Measurements from ENCODE around the gene AGAP1.

AGAP1 gene

GRCh38 chr2:235723371-235723770 is 229.5 kb downstream of the AGAP1 start:
- no peak for DNase-seq

- DNase-seq: no peak
Measured at GRCh38 chr2:235723811-235724465, 230.1 kb downstream of the AGAP1 start.

DNA sequence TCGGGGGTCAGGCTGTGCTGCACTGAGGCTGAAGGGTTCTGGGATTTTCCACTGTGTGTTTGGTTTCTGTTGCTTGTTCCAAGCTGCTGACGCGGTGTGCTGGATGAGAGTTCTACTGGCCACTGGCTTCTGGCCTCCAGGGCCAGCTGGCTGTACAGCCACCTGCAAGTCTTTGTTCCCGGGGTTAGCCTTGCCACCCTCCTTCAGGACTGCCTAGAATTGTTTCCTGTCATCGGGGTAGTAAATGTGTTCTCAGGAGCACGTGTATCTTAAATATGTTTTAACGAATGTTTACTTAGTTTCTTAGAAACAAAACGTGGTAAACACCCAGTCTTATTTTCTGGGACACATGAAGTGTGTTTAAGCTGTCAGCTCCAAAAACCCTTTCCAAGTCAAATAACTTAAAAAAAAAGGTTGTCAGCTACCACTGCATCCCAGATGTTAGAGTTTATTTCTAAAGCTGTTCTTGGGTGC is 231.2 kb downstream of the AGAP1 start:
- DNase-seq: no peak

- no peak for DNase-seq
Measured at GRCh38 chr2:235725841-235726240, 232.0 kb downstream of the AGAP1 start.

DNA sequence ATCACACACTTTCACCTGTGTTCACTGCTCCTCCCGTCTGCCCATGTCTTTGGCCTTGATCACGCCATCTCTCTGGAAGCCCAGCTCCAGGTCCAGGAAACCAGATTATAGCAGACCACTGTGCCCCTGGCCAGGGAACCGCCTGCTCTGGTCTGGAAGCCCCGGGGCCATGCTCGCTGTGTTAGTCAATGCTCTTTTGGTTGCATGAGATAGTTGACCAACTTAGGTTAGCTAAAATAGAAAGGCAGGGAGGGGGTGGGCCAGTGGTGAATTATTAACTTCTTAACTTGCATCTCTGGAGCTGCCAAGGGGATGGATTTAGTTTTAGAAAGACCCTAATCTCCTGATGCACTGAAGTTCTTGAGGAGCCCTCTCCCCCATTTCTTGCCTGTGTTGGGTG is 232.7 kb downstream of the AGAP1 start:
- no peak for DNase-seq

DNA sequence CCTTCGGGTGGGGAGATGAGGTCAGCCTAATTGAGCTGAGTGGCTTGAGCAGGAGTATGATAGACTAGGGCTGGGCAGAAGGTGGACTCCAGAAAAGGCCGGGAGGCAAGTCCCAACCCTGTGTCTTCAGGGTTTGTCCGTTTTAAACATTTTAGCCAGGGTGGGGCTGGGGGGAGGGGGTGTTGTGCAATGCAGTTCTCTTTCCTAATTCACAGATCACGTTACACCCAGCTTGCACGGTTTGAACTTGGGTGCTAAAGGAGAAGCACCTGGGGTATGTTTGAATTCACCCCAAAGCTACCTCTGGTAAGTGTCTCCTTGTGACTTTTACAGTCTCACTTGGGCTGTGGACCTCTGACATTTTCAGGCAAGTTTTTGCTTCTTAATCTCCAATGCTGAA is 233.3 kb downstream of the AGAP1 start:
- DNase-seq: no peak

DNA sequence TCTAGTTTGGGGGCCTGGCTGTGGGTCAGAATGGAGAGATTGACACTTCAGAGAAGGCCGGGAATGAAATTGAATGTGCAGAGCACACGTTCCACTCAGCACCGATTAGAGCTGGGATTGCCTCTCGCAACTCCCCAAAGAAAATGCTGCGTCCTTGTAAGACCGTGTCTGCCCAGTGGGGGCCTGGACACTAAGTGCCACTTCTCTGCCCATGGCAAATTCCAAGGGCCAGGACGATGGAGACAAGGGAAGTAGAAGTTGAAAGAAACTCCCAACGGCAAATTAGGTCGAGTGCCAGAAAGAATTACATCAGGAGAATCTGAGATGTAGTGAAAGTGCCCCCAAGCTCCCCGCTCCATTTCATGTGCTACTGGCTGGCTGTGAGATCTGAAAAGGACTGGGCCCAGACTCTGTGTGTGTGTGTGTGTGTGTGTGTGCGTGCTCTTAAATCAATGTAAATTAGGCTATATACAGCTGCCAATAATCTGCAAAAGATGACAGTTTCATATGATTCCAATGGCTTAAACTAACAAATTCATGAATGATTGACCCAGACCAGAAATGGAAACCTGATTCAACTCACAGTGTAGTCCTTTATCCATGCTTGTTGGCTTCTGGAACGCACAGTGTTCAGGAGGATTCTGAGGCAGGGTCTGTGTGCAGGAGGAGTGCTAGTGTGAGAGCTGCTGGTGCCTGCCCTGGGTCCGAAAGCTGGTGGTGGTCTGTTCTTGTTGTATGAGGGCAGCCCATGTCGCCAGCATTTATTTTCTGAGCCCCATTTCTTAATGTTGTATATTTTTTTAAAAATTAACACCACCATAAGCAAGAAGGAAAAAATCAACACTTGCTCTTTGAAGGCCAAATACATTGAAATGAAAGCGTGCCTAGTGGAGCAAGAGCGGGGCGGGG is 234.3 kb downstream of the AGAP1 start:
- no peak for DNase-seq

GRCh38 chr2:235728800-235729556 is 235.1 kb downstream of the AGAP1 start:
- DNase-seq: no peak

DNA sequence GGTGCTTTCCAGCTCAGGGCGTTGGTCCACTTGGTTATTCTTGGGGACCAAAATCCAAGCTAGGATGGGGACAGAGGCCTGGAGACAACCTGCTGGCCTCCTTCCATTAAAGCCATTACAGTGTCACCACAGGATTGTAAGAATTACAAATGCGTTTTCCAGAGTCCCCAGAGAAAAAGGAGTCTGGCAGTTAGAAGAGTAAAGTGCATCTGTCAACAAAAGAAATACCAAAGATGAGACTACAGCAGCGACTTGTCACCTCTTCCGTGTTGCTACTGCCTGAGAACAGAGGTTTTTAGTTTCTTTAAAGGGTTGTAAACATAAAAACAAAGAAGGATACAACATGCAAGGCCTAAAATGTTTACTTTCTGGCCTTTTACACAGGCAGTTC is 235.7 kb downstream of the AGAP1 start:
- no peak for DNase-seq

GRCh38 chr2:235730115-235730514 is 236.3 kb downstream of the AGAP1 start:
- no peak for DNase-seq

DNA sequence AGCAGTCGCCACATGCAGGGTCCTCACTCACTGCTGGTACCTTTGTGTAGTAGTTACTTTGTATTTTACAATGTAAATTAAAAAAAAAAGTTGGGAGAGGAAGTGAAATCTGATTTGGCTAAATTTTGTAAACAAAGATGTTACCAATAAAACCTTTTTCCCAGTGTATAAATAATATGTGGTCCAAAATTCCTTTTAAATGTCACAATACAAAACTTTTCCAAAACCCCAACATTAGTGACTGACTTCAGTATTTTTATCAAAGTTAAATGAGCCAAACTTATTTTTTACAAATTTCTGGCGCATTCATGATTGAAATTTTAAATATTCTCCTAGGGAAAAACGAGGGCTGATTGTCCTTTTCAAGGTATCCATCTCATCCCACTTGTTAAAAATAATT is 239.9 kb downstream of the AGAP1 start:
- DNase-seq: no peak

GRCh38 chr2:235734168-235734567 is 240.3 kb downstream of the AGAP1 start:
- DNase-seq: no peak

GRCh38 chr2:235734688-235735231 is 240.9 kb downstream of the AGAP1 start:
- no peak for DNase-seq

DNA sequence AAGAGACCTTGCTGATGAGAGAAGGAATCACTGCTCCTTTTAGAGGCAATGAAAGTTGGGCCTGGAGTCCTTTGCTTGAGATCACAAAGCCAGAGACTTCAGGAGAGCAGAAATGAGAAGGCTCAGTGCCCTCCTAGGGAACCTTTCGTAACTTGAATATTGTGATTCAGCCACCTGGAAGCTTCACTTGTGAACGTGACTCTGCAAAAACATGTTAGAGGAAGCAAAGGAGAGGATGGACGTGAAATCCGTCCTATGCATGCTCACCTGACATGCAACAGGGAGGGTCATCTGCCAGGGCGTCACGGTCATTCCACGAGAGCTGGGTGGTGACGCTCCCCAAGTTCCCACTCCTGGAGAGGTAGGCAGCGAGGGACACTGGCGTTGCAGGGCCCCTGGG is 243.6 kb downstream of the AGAP1 start:
- no peak for DNase-seq

DNA sequence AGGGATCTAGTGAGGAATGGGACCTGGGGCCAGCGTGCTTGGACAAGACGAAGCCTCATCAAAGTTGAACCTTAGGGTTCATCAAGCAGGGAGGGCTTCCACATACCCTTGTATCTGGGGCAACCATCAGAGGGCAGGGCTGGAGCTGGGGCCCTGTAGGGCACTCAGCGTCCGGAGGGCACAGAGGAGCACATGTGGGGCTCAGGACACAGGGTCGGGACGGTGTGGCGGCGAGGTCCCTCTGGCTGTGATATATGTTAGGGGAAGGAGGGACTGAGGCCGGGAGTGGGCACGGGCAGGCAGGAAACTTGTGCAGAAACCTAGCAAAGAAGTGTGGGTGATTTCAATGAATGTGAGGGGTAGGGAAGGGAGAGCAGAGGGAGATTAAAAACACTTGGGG is 244.0 kb downstream of the AGAP1 start:
- DNase-seq: no peak

GRCh38 chr2:235739704-235740415 is 246.0 kb downstream of the AGAP1 start:
- DNase-seq: no peak

DNA sequence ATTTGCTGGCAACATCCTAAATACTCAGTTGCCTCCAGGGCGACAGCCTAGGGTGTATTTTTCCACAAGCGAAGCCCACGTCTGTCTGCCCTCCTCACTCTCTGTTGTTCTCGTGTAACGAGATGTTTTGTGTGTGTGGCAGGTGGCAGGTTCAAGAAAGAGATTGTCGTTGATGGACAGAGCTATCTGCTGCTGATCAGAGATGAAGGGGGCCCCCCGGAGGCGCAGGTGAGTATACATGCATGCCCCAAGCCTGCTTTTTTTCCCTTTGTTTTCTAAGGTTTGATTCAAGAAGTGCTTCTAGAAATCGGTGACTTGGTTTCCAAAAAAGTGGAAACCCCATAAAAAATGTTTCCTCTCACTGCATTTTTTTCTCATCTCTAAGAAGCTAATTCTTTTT is 247.0 kb downstream of the AGAP1 start:
- DNase-seq: peak; percentile 25

GRCh38 chr2:235744161-235744560 is 250.3 kb downstream of the AGAP1 start:
- no peak for DNase-seq

DNA sequence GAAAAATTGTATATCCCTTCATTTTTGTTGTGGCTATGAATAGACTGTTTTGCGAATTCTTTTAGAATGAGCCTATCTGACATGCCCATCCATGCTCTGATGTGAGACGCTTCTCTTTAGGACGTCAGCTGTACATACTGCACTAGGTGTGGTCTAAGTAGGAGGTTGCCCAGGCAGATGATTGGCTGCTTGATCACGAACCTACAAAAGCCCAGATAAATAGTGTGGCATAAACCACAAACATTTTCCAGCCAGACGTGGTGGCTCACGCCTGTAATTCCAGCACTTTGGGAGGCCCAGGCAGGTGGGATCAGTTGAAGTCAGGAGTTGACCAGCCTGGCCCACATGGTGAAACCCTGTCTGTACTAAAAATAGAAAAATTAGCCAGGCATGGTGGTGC is 251.8 kb downstream of the AGAP1 start:
- no peak for DNase-seq

DNA sequence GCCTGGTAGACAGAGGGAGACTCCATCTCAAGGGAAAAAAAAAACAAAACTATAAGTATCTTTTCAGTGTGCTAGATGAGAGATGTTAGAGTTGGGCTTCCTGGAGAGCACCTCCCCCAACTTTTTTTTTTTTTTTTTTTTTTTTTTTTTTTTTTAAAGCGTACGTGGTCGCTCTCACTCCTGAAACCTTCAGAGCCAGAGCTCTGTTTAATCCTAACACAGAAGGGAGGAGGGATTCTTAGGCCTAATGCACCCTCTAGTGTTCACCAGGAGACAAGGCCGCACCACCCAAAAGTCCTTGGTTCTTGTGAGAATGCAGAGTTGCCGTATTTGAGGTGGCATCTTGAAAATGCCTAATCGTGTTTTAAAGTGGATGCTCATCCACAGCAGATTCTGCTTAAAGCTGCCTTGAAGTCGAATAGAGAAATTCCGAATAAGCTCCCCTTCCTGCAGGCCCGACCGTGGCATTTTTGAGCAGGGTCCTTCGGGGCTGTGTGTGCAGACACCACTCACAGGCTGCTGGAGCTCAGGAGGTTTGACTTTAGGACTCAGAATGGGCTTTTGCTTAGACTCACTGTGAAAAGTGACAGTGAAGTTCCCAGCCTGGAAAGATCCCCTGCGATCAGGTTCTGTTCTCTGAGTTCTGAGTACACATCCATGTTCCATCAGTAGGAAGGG is 252.6 kb downstream of the AGAP1 start:
- DNase-seq: peak; percentile 69

- DNase-seq: no peak
Measured at GRCh38 chr2:235747001-235747785, 253.3 kb downstream of the AGAP1 start.

Measured in stimulated activated CD8-positive, alpha-beta memory T cell treated with anti-CD3 and anti-CD28 coated beads, Interleukin-4, amount 100 ng/mL, for 48 hours (primary cell).